ENCODE results near the gene PNPLA7. TPM values are rescaled to one million over a fixed set of nuclear protein-coding genes. Genes with fewer than 3 reads are reported as not detected.
"Not testable (repeated sequence)": the region's sequence is repeated elsewhere in the genome, so short reads cannot be mapped to it uniquely, and the experiment has no call there.

Gene PNPLA7
- total RNA-seq, 1 donor from 2014 or later, result 0.79 TPM

GRCh38 chr9:137452761-137453642 lies 97.2 kb downstream of the PNPLA7 start:
- no peak for DNase-seq (ENCODE audit: low read depth in 2 of 2)

GRCh38 chr9:137452006-137452760 lies 98.0 kb downstream of the PNPLA7 start:
- no peak for DNase-seq (ENCODE audit: low read depth in 2 of 2)

GRCh38 chr9:137451264-137452005 lies 98.8 kb downstream of the PNPLA7 start:
- not testable (repeated sequence) for DNase-seq (ENCODE audit: low read depth in 2 of 2)

GRCh38 chr9:137450539-137451222 lies 99.5 kb downstream of the PNPLA7 start:
- not testable (repeated sequence) for DNase-seq (ENCODE audit: low read depth in 2 of 2)

GRCh38 chr9:137449931-137450538 lies 100.2 kb downstream of the PNPLA7 start:
- DNase-seq (ENCODE audit: low read depth in 2 of 2), result no peak

GRCh38 chr9:137449081-137449844 lies 100.9 kb downstream of the PNPLA7 start:
- no peak for DNase-seq (ENCODE audit: low read depth in 2 of 2)

GRCh38 chr9:137448602-137448962 lies 101.6 kb downstream of the PNPLA7 start:
- DNase-seq (ENCODE audit: low read depth in 2 of 2), result no peak

- no peak for DNase-seq (ENCODE audit: low read depth in 2 of 2)
These were observed 102.2 kb downstream of the PNPLA7 start for GRCh38 chr9:137447722-137448601.

- DNase-seq (ENCODE audit: low read depth in 2 of 2), result no peak
These were observed 103.2 kb downstream of the PNPLA7 start for GRCh38 chr9:137446851-137447471.

GRCh38 chr9:137445930-137446431 lies 104.2 kb downstream of the PNPLA7 start:
- no peak for DNase-seq (ENCODE audit: low read depth in 2 of 2)

- DNase-seq (ENCODE audit: low read depth in 2 of 2), result peak; percentile 83
These were observed 104.9 kb downstream of the PNPLA7 start for GRCh38 chr9:137445275-137445807.

GRCh38 chr9:137444106-137444790 lies 106.0 kb downstream of the PNPLA7 start:
- DNase-seq (ENCODE audit: low read depth in 2 of 2), result no peak

- no peak for DNase-seq (ENCODE audit: low read depth in 2 of 2)
These were observed 108.3 kb downstream of the PNPLA7 start for GRCh38 chr9:137441935-137442321.

- DNase-seq (ENCODE audit: low read depth in 2 of 2), result no peak
These were observed 108.8 kb downstream of the PNPLA7 start, which contains the start of gene ENTPD8 for GRCh38 chr9:137441289-137441934. Gene ENTPD8 (minus strand): TSS chr9:137441357. CDS start chr9:137438285, 3,072 bp downstream.

GRCh38 chr9:137439158-137439714 lies 111.0 kb downstream of the PNPLA7 start:
- DNase-seq (ENCODE audit: low read depth in 2 of 2), result no peak

GRCh38 chr9:137438591-137439157 lies 111.5 kb downstream of the PNPLA7 start:
- no peak for DNase-seq (ENCODE audit: low read depth in 2 of 2)

Measured in lung microvascular endothelial cell (primary cell).